HG03442 (cell line): ENCODE data around the gene SUPV3L1.

Experiments
- ATAC-seq: cut with Tn5 transposase; IDR thresholded peaks from one replicate; pipeline ENCODE4 v1.9.1; 2021; ENCODE audit warnings: mild to moderate bottlenecking, moderate library complexity; ENCODE audit not compliant: unreplicated experiment

SUPV3L1 gene

GRCh38 chr10:69253171-69253570 lies 73.1 kb downstream of the SUPV3L1 start:
- no peak for ATAC-seq

GRCh38 chr10:69254877-69255276 lies 74.8 kb downstream of the SUPV3L1 start:
- ATAC-seq: no peak
